ENCODE results near the gene GDF3.
"Not testable (repeated sequence)": the region's sequence is repeated elsewhere in the genome, so short reads cannot be mapped to it uniquely, and the experiment has no call there.

GDF3 gene

GRCh38 chr12:7695566-7696197 is at the start of gene GDF3:
Gene GDF3 (minus strand): TSS chr12:7695775. CDS start chr12:7695728, 47 bp downstream.
- DNase-seq (ENCODE audit: low spot score) = no peak
- no peak for ATAC-seq (ENCODE audit: low read depth)
- Histone ChIP-seq H3K36me3 (ENCODE audit: low read depth) (no peaks in the 10 kb centered on the region), H3K9me3 (ENCODE audit: severe bottlenecking) (no peaks in the 10 kb centered on the region), H3K4me1 (ENCODE audit: insufficient read depth, poor library complexity, severe bottlenecking) (no peaks in the 10 kb centered on the region), H3K27me3 (ENCODE audit: insufficient read depth, poor library complexity, severe bottlenecking) (no peaks in the 10 kb centered on the region), H3K4me3 (ENCODE audit: severe bottlenecking) (no peak within 1 kb of the TSS), H3K27ac (ENCODE audit: poor library complexity, severe bottlenecking) (no peak within 1 kb of the TSS)
- TF ChIP-seq CTCF (IDR thresholded peaks at IDR 0.05; ENCODE audit: poor library complexity, severe bottlenecking) = no peak

- no peak for TF ChIP-seq CTCF (IDR thresholded peaks at IDR 0.05; ENCODE audit: poor library complexity, severe bottlenecking)
- DNase-seq (ENCODE audit: low spot score) (no peak), ATAC-seq (ENCODE audit: low read depth) (no peak)
- Histone ChIP-seq H3K4me3 (ENCODE audit: severe bottlenecking) (no peak overlapping the region), H3K9me3 (ENCODE audit: severe bottlenecking) (no peaks in the 10 kb centered on the region), H3K27me3 (ENCODE audit: insufficient read depth, poor library complexity, severe bottlenecking) (no peaks in the 10 kb centered on the region), H3K4me1 (ENCODE audit: insufficient read depth, poor library complexity, severe bottlenecking) (no peaks in the 10 kb centered on the region), H3K27ac (ENCODE audit: poor library complexity, severe bottlenecking) (no peak overlapping the region), H3K36me3 (ENCODE audit: low read depth) (no peaks in the 10 kb centered on the region)
Measured at GRCh38 chr12:7732993-7733392, 37.4 kb upstream of the GDF3 start.

- H3K27ac ChIP-seq (ENCODE audit: poor library complexity, severe bottlenecking) = no peak overlapping the region
- DNase-seq (ENCODE audit: low spot score) (no peak), ATAC-seq (ENCODE audit: low read depth) (no peak)
- H3K9me3 ChIP-seq (ENCODE audit: severe bottlenecking) = no peaks in the 10 kb centered on the region
- no peaks in the 10 kb centered on the region for H3K36me3 ChIP-seq (ENCODE audit: low read depth)
- no peak for TF ChIP-seq CTCF (IDR thresholded peaks at IDR 0.05; ENCODE audit: poor library complexity, severe bottlenecking)
- H3K4me3 ChIP-seq (ENCODE audit: severe bottlenecking) = no peak overlapping the region
- H3K4me1 ChIP-seq (ENCODE audit: insufficient read depth, poor library complexity, severe bottlenecking) = no peaks in the 10 kb centered on the region
- H3K27me3 ChIP-seq (ENCODE audit: insufficient read depth, poor library complexity, severe bottlenecking) = no peaks in the 10 kb centered on the region
Measured at GRCh38 chr12:7731486-7731885, 35.9 kb upstream of the GDF3 start.

GRCh38 chr12:7730984-7731383 is 35.4 kb upstream of the GDF3 start:
- H3K4me3 ChIP-seq (ENCODE audit: severe bottlenecking); H3K27me3 ChIP-seq (ENCODE audit: insufficient read depth, poor library complexity, severe bottlenecking); H3K36me3 ChIP-seq (ENCODE audit: low read depth); H3K9me3 ChIP-seq (ENCODE audit: severe bottlenecking); H3K4me1 ChIP-seq (ENCODE audit: insufficient read depth, poor library complexity, severe bottlenecking); DNase-seq (ENCODE audit: low spot score); ATAC-seq (ENCODE audit: low read depth); H3K27ac ChIP-seq (ENCODE audit: poor library complexity, severe bottlenecking): not testable (repeated sequence)

GRCh38 chr12:7729746-7730145 is 34.2 kb upstream of the GDF3 start:
- H3K27ac ChIP-seq (ENCODE audit: poor library complexity, severe bottlenecking) = no peak overlapping the region
- H3K9me3 ChIP-seq (ENCODE audit: severe bottlenecking) = no peaks in the 10 kb centered on the region
- no peaks in the 10 kb centered on the region for H3K27me3 ChIP-seq (ENCODE audit: insufficient read depth, poor library complexity, severe bottlenecking)
- no peaks in the 10 kb centered on the region for H3K4me1 ChIP-seq (ENCODE audit: insufficient read depth, poor library complexity, severe bottlenecking)
- TF ChIP-seq CTCF (IDR thresholded peaks at IDR 0.05; ENCODE audit: poor library complexity, severe bottlenecking) = no peak
- DNase-seq (ENCODE audit: low spot score) (no peak), ATAC-seq (ENCODE audit: low read depth) (no peak)
- no peaks in the 10 kb centered on the region for H3K36me3 ChIP-seq (ENCODE audit: low read depth)
- H3K4me3 ChIP-seq (ENCODE audit: severe bottlenecking) = no peak overlapping the region
